GM18873 (cell line): ENCODE measurements around the gene UPK1B.

Source experiments
- ATAC-seq: cut with Tn5 transposase; IDR thresholded peaks from one replicate; pipeline ENCODE4 v1.9.1; 2021; ENCODE audit warnings: mild to moderate bottlenecking, moderate library complexity, moderate number of reproducible peaks; ENCODE audit not compliant: unreplicated experiment, low FRiP score

Gene UPK1B

DNA sequence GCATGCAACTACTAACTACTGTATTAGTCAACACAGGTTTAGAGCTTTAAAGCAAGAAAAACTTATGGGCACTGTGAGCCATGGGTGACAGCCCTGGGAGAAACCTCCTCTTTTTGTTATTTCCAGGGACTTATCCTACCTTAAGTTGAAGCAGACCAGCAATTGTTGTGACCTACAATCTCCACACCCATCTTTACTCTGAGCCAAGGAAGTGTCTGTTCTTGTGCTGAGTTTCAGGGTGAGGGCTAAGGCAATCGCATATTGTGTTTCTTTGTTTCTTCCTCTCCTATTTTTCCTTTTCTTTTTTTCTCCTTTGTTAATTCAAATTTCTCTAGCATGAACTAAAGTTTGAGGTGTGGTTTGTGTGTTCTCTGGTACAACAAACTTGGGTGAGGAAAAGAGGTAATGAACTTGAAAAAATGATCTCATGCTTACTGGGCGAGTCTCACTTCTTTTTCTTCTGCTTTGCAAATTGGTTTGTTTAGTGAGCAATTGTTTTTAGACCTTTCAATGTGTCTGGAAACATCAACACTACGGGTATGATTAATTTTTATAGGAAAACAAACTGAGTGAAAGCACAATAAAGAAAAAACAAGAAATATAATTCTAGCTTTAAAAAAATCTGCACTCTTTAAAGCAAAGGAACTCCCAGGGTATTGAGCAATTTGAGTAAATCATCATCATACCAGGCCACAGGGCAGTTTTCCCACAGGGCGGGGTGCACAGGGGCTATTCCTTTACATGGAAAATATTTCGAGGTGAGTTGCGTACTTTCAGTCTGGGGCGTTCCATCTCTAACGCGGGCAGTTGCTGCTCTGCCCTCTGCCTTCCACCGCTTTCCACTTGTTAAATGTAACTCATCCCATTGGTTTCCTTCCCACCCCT, 2.7 kb downstream of the UPK1B start:
- ATAC-seq: no peak

DNA sequence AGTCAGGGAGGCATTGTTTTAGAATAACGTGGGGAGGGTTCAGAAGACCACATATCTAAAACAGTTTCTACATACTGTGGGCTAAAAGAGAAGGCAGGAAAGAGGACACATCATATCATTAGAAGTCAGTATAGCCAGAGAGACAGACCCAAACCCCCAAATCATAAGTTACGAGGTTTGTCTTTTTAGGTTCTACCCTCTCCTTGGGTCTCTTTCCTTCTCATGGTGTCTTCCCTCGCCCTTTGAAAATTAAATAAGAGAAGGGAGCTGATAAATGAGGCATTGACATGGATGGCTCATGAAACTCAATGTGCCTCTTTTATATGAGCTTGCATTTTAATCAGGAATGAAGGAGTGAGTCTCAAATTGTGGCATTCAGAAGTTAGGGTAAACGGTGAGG, 3.4 kb downstream of the UPK1B start:
- ATAC-seq: no peak

DNA sequence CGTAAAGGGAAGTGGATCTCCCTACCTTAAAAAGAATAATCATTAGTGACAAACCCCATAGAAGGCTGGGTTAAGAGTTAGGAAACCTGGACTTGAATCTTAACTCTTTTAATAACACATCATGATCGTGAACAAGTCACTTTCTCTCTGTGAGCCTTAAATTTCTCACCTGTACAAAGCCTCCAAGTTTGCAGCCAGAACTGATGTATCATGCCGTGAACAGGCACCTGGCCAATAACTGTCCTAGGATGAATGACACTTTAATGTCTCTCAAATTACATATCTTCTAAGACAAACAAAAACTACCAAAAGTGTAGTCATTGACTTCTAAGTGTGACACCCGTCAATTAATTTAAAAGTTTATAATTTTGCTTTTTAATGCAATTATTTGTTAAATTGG, 3.9 kb downstream of the UPK1B start:
- ATAC-seq: no peak

DNA sequence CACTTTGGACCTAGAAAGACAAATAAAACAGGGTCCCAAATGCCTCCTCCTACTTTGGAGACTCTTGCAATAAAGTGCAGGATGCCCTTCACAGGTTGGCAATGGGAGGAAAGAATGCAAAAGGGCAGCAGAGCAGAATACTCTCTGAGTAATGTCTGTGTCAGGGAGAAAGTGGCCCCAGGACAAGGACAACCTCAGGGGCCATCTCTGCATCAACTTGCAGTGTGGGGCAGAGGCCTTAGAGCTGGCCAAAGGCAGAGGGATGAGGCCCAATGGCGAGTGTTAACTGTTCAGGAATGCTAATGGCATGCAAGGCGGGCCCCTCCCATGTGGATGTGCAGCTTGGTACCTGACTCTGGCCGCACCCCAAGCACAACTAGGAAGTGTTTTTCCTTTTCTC, 8.4 kb downstream of the UPK1B start:
- no peak for ATAC-seq

DNA sequence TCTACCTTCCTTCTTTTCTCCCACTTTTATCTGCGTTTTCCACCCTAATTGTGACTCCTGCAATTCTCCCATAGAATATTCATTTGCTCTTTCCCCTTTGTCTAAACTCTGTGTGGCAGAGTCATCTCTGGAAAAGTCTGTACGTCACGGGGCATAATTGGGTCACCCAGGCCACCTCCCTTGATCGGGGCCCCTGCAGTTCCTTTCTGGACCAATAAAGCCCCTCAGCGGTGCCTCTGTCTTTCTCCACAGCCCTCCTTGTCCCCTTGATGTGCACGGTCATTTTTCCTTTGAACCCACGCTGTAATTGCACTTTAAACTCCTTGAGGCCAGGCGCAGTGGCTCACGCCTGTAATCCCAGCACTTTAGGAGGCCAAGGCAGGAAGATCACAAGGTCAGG, 10.7 kb downstream of the UPK1B start:
- ATAC-seq: no peak

DNA sequence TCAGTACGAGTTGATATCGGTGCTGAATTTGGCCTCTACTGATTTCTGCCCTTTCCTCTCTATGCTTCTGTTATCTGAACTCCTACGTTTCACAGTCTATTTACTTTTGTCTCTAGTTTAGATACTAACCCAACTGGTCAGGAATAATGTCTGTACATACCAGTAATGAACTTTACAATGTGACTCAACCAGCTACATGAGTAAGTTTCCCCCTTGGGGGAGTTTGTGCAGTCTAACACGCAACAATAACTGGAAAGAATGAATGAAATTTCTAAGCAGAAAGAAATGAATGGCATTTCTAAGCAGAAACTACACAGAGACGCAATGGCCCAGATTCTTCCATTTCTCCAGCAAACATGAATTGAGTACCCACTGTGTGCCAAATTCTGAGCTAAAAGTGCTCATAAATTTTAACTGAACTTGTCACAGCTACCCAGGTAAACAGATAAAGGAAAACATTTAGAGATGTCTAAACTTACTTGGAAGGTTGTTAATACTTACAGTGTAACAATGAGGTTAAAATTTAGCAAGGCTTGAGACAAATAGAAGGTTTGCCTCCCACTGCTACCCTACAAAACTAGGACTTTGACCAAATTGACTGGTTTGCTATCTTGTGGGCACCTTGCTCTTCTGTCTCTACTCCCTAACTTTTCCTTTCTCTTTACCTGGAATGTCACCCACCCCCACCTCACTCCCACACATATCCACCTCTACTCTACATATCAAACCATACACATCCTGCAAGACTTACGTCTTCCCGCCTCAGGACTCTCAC, 11.6 kb downstream of the UPK1B start:
- no peak for ATAC-seq

DNA sequence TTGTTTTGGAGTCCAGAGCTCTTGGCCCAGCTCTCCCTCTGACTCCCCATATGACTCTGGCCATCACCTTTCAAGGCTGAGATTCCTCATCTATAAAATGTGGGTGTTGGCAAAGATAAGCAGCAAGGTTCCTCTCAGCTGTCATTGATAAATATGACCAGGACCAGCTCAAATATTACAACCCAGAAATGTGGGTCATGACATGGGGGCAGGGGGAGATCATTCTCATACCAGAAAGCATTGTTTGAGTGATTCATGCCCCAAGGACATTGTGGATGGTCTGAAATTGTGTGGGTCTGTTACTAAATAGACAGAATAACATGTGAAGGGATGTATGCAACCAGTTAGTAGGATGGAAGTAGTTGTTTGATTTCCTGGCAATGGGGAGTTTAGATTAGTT, 13.9 kb downstream of the UPK1B start:
- no peak for ATAC-seq

DNA sequence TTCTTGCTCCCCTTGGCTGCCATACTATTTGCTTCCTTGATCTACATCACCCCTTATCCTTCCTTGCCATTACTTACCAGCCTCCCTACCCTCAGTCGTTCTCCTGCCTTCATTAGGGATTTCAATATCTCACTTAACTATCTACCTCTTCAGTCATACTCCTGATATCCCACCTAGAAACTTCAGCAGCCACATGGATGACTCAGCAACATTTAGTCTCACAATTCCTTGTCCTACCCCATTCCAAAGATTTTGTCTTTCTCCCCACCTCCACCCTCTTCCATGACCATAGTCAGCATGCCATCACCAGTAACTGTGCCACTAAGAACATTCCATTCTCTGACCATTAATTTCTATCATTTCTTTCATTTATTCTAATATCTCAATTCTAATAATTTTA, 18.4 kb downstream of the UPK1B start:
- no peak for ATAC-seq

DNA sequence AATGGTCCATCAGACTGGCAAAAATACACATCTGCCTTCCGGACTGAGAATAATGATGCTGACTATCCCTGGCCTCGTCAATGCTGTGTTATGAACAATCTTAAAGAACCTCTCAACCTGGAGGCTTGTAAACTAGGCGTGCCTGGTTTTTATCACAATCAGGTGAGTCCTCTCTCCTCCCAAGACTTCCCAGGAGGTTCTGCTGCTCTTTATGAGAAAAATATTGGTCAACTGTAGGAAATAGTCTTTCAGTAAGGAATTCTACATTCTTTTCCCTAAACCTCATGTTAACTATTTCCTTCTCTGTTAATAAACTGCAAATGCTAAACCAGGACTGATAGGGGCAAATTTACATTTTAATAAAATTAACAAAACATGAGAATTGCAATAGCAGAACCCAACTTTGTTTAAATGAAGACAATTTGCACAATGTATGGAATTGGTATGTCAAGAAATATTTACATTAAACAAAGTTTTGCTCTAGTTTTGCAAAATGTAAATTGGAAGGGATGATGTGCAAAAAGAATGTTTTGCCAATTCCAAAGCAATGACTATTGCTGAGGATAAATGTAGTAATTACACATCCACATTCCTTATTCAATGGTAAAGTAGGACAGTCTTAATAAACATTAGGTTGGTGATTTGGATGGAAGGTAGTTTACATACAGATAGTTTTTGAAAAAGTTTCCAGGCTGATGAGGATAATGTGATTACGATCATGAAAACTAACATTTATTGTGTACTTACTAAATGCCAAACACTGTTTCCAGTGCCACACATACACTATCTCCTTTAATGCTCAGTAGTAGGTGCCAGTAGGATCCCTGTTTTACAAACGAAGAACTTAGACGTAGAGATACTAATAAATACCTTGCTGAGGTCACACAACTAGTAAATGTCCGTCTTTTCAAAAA, 21.1 kb downstream of the UPK1B start:
- no peak for ATAC-seq

DNA sequence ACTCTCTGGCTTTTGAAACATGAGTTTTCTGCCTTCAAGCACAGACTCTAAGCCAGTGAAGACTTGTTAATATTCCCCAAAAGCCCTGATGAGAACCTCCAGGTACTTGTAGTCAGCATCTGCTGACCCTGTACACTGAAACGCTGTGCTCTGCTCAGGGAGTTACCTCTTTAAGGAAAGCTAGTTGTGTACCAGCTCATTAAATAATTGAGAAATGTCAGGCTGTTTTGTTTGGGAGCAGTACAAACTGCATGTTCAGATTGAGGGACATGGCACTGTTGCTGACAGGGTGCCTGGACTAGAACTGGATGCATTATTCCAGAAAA, 21.7 kb downstream of the UPK1B start:
- no peak for ATAC-seq

DNA sequence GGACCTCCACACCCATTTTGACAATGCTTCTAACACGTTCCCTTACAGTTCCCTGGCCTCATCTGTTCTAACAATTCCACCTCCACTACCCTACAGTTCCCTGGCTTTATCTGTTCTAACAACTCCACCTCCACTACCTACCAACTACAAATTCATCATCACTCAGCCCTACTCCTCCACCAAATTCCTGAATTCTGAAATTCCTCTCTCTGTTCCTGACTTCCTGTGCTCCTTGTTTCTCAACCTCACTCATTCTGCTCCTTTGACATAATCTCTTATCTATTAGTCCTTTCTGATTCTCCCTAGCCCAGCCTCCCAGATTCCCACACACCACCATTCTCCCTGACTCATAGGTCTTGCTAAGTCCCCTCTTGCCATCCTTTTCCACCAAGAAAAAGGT, 22.5 kb downstream of the UPK1B start:
- no peak for ATAC-seq

DNA sequence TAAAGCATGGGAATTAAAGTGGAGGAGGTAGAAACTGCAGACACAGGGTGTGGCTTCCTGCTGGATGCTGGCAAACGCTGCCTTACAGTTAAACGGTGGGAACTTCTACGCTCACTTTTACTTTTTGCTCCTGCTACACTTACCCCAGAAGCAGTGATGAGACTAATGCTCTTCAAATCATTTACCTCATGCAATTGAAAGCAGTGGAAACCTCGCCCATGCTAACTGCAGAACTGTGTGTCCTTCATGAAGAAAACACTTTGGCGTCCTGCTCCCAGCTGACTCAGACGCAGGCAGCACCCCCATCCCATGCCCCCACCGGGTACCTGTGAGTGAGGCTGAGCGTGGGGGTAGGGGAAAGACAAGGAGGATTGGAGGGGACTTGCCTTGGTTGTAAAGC, 31.8 kb downstream of the UPK1B start:
- no peak for ATAC-seq

DNA sequence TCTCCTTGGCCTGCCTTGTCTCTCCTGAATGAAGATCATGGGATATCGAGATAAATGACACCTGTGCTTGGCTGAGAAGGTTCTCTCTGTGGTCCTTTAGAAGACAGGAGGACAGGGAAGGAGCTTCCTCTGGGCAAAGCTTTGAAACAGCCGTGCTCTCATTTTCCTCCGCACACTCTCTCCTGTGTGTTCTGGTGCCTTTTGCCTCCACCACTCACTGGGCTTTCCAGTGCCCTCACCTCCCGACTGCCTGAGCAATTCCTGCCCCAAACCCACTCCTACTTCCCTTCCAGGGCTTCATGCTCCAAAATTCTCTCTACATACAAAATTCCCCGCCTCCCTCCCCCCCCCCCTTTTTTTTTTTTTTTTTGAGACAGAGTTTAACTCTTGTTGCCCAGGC, 32.3 kb downstream of the UPK1B start:
- ATAC-seq: no peak

DNA sequence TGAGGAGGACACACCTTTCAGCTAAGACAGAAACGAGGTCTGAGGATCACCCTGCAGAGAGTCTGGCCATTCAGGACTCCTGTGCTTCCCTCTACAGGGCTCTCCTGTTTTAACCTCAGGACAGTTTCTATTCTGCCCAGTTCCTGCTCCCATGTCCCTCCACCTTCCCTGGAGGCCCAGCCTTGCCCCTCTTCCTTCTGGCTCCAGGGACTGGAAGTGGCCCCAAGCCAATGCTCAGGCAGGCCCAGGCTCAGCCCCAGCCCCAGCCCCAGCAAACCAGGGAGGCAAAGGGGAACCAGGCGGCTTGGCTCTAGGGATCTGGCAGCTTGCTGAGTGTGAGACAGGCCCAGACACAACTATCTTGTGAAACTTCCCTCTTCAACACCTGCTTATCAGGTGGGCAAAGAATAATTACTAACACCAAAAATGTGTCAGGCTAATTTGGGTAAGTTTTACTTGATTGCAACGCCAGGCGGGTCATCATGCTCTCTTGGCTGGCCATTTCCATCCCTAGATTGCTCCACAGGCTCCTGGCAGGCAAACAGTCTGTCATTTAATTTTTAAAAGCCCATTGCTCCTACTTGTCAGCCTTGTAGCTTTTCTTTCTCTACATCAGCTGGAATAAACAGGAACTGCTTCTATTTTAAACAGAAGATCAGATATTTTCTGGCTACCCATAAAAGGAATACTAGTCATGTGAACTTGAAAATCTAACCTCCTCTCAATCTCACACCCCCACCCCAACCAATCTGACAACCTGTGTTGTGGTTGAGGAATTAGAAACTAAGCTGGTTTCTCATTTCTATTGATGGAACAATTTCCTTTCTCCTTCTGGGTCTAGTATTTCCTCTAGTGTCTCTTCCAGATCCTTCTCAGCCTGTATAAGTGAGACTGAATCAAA, 33.5 kb downstream of the UPK1B start:
- no peak for ATAC-seq

DNA sequence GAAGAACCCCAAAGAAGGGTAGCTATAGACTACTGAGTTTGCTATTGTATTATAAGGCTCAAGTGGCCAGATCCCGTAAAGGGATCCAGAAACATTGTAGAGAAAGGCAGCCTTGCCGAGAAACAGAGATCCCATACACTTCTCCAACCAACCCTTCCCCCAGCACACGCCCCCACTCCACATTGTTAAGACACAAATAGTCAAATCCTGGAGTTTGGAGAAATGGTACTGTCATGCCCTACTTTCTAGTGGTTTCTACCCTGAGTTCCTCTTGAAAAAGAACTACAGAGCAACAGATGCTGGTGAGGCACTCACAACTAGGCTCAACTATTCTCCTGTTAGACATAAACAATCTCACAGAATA, 34.1 kb downstream of the UPK1B start:
- ATAC-seq: no peak

DNA sequence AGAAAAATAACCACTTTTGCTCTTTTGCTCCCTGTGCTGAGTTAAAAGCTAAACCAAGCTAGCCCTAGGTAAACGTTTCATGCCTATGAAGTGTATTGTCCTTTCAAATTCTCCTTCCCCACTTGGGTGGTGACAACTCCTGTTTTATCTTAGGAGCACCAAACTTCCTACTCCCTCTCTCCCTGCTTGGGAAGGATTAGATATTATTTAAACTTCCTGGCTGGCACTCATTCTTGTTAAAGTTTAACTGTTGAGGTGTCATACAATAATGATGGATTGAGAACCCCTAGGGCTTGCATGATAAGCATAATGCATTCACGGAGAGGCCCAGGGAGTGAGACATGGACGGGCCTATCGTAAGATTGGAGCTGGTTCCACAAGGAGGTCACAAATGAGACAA, 37.8 kb downstream of the UPK1B start:
- ATAC-seq: no peak

DNA sequence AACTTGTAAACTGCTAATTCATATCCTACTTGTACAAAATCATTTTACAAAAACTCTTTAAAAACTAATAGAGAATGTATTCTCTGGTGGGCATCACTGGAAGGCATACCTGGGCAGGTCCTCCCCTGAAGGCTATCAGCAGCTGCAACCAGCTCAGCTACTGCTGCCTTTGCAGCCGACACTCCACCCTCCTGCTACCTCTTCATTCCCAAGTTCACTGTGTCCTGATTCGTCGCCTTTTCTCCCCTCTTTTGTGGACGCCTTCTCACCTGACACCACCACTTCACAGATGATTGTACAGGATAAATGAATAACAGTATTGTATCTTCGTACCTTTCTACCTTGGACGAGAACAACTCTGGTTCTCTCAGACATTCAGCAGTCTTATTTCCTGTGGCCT, 38.4 kb downstream of the UPK1B start:
- no peak for ATAC-seq

DNA sequence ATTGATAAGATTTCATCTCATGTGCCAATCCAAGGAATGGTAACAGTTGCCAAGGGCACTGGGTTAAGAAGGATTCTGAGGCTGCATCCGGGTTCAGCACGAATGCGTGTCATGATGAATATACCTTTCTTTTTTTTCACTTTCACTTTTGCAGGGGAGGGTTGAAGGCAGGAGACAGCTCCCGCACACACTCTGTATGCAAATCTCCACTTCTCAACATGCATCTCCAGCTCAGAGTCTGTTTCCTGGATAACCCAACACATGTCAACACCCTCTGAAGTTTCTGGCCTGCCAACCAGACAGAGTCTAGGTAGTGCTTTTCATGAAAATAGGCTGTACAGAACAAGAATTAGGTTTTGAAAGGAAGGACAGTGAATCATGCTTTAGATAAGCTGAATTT, 45.7 kb downstream of the UPK1B start:
- ATAC-seq: peak; percentile 98

DNA sequence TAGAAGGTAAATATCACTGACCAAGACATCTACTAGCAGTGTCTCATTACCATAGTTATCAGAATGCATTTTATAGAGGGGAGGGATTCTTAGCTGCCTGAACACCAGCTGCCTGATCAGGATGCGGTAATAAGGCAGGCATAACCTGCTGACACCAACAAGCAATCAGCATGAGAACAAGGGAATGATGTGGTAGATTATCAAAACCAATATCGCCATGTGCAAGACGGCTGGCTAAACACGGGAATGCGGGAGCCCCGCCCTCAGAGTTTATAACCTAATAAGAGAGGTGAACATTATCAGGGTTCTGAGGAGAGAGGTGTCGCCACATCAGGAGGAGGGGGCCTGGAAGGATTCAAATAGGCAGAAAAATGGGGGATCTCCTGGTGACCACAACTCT, 46.8 kb downstream of the UPK1B start:
- no peak for ATAC-seq
